GM21528 (cell line): ENCODE measurements around the gene ATRX.
"Not testable (repeated sequence)": the region's sequence is repeated elsewhere in the genome, so short reads cannot be mapped to it uniquely, and the experiment has no call there.

Experiments
- ATAC-seq: cut with Tn5 transposase; IDR thresholded peaks from one replicate; pipeline ENCODE4 v1.9.1; 2021; ENCODE audit warnings: mild to moderate bottlenecking, moderate library complexity; ENCODE audit not compliant: unreplicated experiment, low FRiP score

ATRX gene, protein sequence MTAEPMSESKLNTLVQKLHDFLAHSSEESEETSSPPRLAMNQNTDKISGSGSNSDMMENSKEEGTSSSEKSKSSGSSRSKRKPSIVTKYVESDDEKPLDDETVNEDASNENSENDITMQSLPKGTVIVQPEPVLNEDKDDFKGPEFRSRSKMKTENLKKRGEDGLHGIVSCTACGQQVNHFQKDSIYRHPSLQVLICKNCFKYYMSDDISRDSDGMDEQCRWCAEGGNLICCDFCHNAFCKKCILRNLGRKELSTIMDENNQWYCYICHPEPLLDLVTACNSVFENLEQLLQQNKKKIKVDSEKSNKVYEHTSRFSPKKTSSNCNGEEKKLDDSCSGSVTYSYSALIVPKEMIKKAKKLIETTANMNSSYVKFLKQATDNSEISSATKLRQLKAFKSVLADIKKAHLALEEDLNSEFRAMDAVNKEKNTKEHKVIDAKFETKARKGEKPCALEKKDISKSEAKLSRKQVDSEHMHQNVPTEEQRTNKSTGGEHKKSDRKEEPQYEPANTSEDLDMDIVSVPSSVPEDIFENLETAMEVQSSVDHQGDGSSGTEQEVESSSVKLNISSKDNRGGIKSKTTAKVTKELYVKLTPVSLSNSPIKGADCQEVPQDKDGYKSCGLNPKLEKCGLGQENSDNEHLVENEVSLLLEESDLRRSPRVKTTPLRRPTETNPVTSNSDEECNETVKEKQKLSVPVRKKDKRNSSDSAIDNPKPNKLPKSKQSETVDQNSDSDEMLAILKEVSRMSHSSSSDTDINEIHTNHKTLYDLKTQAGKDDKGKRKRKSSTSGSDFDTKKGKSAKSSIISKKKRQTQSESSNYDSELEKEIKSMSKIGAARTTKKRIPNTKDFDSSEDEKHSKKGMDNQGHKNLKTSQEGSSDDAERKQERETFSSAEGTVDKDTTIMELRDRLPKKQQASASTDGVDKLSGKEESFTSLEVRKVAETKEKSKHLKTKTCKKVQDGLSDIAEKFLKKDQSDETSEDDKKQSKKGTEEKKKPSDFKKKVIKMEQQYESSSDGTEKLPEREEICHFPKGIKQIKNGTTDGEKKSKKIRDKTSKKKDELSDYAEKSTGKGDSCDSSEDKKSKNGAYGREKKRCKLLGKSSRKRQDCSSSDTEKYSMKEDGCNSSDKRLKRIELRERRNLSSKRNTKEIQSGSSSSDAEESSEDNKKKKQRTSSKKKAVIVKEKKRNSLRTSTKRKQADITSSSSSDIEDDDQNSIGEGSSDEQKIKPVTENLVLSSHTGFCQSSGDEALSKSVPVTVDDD (N-terminal part only)

DNA sequence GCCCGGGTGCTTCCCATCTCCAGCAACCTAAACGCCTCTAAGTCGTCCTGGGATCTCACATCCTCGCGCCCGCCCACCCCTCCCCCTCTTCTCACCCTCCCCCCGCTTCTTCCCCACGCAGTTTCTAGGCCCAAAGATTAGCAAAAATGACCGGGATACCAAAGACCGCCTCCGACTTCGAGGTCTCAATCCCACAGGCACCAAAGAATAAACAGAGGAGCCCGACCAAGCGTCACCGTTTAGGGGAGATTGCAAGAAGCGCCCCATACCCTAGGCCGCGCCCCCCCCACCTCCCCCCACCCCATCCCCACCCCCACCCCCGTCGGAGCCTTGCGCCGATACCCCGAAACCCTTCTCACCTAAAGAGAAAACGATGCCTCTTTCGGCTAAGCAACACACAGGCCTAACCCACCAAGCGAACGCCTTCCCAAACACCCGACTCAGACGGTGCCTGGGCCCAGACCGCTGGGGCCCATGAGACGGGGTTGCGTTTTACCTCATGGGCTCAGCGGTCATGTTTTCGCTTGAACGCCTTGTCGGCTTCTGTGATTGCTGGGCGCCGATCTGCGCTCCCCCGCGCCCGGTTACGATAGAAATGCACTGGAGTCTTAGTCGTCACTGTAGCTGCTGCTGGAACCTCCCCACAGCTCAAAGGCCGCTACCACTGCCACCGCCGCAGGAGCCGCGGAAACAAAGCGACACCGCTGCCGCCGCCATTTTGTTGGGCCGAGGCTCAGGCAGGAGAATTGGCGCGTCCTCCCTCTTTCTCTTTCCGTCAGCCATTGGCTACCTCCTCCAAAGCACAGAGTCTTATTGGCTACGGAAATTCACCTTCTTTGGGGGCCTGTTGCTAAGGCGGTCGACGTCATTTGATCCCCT, at the start of gene ATRX:
Gene ATRX (minus strand): TSS at position 731 of the 879 bp plus-strand sequence. CDS start 215 bp downstream, at position 516.
- peak; percentile 96 for ATAC-seq

DNA sequence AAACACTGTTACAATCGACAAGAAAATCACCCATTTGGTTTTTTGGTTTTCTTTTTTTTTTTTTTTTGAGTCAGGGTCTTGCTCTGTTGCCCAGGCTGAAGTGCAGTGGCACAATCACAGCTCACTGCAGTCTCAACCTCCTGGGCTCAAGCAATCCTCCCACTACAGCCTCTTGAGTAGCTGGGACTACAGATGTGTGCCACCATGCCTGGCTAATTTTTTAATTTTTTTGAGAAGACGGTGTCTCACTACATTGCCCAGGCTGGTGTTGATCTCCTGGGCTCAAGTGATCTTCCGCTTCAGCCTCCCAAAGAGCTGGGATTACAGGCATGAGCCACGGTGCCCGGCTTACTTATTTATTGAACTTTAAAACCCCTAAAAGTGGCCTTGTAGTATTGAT, 45.5 kb upstream of the ATRX start:
- ATAC-seq = not testable (repeated sequence)

DNA sequence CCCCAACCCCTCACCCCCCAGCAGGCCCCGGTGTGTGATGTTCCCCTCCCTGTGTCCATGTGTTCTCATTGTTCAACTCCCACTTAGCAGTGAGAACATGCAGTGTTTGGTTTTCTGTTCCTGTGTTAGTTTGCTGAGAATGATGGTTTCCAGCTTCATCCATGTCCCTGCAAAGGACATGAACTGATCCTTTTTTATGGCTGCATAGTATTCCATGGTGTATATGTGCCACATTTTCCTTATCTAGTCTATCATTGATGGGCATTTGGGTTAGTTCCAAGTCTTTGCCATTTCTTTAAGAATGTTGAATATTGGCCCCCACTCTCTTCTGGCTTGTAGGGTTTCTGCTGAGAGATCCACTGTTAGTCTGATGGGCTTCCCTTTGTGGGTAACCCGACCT, 36.0 kb upstream of the ATRX start:
- not testable (repeated sequence) for ATAC-seq

DNA sequence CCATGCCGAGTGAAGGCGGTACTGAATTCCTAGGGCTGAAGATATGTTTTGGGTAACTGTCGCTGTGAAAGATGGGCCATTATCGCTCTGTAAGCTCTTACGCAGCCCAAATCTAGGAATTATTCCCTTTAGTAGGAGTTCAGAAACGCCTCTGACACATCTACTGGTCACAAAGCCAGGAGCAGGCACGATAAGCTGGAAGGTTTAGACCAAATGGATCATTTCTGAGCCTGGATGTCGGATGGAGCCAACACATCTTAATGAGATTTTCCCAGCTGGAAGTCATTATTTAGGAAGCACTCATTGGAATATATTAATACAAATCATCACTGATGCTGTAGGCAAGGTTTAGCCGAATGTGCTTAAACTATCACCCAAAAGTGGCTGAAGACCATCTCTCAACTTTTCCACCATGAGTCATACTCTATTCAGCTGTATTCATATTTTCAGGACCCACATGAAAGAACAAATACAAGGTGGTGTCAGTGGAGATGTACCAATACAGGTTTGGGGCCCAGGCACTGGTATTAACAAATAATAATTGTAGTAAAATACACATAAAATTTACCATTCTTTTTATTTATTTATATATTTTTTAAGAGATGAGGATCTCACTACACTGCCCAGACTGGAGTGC, 34.2 kb upstream of the ATRX start:
- no peak for ATAC-seq

DNA sequence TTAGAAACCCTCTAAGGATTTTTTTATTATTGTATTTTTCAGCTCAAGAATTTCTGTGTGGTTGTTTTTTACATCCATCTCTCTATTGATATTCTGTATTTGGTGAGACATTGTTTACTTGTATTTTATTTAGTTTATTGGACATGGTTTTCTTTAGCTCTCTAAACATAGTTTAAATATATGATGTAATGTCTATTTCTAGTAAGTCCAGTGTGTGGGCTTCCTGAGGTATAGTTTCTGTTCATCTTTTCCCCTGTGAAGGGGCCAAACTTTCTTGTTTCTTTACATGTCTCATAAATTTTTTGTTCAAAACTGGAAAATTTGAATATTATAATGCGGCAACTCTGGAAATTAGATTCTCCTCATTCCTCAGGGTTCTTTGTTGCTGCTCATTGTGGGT, 28.2 kb upstream of the ATRX start:
- no peak for ATAC-seq

DNA sequence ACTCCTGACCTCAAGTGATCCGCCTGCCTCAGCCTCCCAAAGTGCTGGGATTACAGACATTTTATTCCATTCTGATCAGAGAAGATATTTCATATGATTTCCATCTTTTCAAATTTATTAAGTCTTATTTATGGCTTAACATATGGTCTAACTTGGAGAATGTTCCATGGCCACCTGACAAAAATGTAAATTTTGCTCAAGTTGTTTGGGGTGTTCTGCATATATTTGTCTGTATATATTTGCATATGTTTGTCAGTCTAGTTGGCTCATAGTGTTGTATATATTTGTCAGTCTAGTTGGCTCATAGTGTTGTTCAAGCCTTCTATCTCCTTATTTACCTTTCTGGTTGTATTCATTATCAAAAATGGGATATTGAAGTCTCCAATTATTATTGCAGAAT, 16.2 kb upstream of the ATRX start:
- no peak for ATAC-seq

DNA sequence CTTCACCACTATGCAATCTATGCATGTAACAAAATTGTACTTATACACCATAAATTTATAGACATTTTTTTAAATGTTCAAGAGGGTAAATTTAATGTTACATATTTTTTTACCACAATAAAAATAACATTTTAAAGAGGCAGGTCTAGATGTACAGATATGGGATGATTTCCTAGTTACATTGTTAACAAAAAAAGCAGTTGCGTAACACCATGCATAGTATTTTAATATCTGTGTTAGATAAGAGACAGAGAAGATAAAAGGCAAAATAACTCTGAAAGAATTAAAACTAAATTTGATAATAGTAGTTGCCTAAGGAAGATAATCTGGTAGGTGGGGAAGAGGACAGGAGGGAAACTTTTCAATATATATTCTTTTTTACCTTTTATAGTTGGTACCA, 9.1 kb upstream of the ATRX start:
- no peak for ATAC-seq

DNA sequence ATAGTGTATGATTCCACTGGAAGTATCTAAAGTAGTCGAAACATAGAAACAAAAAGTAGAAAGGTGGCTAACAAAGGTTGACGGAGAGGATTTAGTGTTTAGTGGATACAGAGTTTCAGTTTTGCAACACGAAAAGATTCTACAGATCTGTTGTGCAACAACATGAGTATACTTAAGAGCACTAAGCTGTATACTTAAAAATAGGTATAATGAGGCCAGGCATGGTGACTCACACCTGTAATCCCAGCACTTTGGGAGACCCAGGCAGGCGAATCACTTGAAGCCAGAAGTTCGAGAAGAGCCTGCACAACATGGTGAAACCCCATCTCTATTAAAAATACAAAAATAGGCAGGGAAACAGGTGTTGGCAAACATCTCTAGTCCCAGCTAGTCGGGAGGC, 7.9 kb upstream of the ATRX start:
- ATAC-seq = no peak

DNA sequence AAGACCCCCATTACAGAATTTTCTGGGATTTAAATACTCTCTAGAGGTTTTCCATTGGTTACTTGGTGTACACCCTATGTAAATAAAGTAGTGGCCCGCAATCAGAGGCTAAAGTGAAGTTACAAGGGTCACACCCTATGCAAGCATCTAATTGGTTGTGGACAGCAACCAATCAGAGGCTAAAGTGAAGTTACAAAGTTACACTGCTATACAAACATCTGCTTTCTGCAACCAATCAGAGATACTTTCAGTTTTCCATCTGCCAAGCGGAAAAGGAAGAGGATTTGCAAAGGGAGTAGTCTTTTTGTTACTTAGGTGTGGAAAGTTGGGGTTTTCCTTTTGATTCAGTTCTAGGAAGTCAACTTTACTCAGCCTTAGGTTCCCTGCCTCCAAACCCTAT, 2.0 kb upstream of the ATRX start:
- ATAC-seq = no peak

DNA sequence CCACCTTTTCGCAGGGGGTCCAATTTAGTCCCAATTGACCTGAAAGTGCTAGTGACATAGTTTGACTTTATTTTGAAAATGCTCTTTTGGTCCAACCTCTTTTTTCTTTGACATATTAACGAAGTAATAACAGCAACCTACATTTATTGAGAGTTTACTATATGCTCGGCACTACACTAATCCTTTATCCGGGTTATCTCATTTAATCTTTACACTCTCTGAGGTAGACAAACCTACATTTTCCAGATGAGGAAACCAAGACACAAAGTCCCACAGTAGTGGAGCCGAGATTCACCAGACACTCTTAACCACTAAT, 307 bp upstream of the ATRX start:
- peak; percentile 20 for ATAC-seq

DNA sequence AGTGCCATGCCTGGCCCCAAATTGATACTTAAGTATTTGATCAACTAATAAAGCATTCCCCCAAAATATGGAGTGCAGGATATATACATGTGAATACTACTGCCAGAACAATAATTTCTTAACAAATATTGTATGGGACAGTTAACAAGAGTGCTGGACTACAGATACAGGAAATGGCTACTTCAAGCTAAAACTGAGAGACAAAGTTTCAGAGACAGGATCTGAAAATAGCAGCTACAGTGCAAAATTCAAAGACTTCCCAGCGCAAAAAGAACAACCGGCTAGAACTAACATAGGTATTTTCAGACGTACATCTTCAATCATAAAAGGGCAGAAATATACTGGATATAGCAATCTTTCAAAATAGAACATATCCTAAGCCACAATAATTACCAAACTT, 6.3 kb downstream of the ATRX start:
- no peak for ATAC-seq

DNA sequence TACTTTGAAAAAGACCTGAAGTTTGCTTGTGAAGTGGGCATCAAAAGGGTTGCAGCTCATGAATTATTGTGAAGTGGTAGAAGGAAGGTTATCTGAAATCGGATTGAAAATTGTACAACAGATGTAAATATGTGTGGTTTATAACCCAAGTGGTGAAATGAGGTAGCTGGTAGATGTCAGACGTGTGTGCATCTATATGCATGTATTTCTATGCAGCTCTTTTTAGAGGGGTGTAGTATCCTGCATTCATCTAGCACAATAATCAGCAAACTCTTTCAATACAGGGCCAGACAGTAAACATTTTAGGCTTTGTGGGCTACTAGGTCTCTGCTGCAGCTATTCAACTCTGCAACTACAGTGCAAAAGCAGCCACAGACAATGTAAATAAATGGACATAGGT, 9.4 kb downstream of the ATRX start:
- ATAC-seq = no peak

DNA sequence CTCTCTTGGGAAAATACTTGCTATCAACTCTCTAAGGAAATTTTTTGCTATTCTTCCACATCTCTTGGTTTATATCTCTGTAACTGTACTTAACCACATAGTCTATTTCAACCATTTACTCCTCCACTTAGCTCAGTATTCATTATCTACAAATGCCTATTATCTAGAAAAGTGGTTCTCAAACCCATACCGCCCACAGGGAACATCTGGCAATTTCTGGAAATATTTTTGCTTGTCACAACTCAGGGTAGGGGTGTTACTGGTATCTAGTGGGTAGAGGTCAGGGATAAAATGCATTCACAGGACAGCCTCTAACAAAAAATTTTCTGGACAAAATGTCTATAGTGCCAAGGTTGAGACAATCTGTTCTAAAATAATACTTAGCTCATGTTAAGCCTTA, 14.4 kb downstream of the ATRX start:
- ATAC-seq = no peak

DNA sequence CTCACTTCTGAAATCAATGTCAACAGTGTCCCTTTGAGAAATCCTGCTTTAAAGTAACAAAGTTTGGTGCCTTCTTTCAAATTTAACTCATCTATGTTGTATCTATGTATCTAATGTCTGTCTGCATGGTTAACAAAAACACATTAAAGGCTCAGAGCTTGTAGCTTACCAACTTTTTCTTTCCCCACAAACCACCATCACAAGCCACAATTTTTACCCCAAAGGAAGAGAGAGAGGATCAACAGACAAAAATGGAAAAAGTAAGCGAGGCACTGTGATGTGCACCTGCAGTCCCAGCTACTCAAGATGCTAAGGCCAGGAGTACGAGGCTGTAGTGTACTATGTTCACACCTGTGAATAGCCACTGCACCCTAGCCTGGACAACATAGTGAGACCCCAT, 17.2 kb downstream of the ATRX start:
- ATAC-seq = no peak

DNA sequence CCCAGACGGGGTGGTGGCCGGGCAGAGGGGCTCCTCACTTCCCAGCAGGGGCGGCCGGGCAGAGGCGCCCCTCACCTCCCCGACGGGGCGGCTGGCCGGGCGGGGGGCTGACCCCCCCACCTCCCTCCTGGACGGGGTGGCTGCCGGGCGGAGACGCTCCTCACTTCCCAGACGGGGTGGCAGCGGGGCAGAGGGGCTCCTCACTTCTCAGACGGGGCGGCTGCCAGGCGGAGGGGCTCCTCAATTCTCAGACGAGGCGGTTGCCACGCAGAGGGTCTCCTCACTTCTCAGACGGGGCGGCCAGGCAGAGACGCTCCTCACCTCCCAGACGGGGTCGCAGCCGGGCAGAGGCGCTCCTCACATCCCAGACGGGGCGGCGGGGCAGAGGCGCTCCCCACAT, 19.8 kb downstream of the ATRX start:
- ATAC-seq = not testable (repeated sequence)

DNA sequence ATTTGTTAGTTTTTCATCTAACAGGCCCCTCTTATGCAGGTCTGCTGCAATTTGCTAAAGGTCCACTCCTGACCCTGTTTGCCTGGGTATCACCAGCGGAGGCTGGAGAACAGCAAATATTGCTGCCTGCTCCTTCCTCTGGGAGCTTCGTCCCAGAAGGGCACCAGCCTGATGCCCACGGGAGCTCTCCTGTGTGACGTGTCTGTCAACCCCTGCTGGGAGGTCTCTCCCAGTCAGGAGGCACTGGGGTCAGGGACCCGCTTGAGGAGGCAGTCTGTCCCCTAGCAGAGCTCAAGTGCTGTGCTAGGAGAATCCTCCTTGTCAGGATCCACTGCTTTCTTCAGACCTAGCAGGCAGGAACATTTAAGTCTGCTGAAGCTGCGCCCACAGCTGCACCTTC, 30.5 kb downstream of the ATRX start:
- ATAC-seq = no peak

DNA sequence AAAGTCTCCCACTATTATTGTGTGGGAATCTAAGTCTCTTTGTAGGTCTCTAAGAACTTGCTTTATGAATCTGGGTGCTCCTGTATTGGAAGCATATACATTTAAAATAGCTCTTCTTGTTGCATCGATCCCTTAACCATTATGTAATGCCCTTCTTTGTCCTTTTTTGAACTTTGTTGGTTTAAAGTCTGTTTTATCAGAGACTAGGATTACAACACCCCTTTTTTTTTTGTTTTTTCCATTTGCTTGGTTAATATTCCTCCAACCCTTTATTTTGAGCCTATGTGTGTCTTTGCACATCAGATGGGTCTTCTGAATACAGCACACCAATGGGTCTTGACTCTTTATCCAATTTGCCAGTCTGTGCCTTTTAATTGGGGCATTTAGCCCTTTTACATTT, 32.1 kb downstream of the ATRX start:
- not testable (repeated sequence) for ATAC-seq

DNA sequence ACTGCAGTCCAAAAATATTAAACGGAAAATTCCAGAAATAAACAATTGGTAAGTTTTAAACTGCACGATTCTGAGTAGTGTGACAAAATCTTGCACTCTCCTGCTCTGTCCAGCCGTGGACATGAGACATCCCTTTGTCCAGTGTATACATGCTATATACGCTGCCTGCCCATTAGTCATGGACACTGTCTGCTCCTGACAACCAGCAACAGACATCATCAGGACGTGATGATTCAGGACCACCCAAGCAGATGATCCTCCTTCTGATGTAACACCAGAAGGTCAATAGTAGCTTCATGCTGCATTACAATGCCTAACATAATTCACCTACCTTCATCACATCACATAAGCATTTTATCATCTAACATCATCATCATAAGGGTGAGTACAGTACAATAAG, 36.3 kb downstream of the ATRX start:
- no peak for ATAC-seq

DNA sequence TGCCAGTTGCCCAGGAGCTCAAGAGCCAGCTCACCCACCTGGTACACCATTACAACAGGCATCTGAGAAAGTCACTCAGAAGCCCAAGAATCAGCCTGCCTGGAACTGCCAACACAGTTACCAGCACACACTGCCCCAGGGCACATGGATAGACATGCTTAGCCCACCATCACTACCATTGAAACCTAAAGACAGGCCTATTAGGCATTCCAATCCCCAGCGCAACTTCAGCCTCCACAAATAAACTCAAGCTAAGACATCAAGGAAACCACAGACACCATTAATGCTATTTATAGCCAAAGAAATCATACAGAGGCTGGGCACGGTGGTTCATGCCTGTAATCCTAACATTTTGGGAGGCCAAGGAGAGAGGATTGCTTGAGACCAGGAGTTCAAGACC, 42.3 kb downstream of the ATRX start:
- no peak for ATAC-seq
